Measurements from ENCODE around the gene WHRN.

Gene WHRN

DNA sequence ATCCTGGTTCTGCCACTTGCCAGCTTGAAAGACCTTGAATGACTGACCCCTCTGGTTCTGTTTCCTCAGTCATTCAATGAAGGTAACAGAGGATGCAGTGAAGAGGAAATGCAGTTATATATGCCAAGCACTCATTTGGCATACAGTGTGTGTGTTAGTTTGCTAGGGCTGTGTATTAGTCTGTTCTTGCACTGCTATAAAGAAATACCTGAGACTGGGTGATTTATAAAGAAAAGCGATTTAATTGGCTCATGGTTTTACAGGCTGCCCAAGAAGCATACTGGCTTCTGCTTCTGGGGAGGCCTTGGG lies 8.6 kb upstream of the WHRN start:
- no peak for DNase-seq (ENCODE audit: low read depth, low spot score)

DNA sequence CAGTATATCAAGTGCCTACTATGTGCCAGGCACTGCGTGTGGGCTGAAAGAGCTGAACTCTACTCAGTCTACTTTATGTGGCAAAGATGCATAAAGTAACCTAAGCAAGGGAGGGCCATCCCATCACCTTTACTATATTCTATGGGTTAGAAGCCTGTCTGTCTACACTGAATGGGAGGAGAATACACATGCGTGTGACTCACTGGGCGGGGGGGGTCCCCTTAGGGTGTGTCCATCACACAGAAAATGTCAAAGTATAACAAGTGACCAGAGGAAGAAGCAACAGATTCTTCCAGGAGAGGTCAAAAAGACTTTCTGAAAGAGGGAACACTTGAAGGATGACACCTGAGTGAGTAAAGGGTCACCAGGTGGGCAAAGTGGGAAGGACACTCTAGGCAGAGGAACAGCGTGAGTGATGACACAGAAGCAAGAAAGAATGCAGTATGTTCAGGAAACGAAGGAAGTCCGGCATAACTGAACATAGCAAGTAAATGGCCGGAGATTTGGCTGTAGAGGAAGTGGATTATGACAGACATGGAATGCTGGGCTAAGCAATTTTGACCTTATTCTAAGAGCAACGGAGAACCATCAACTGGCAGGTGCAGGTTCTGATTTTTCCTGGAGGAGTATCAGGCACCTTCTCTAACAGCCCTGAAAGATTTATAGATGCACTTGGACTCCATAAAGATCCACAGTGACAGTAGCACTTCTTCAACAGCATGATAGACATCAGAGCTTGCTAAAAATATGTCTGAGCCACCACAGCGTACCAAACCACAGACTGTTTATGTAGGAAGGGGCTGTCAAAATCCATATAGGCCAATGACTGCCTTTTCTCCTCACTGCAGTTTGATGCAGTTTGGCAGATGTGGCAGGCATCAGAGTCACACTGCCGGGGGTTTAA lies 8.0 kb upstream of the WHRN start:
- DNase-seq (ENCODE audit: low read depth, low spot score), result no peak

DNA sequence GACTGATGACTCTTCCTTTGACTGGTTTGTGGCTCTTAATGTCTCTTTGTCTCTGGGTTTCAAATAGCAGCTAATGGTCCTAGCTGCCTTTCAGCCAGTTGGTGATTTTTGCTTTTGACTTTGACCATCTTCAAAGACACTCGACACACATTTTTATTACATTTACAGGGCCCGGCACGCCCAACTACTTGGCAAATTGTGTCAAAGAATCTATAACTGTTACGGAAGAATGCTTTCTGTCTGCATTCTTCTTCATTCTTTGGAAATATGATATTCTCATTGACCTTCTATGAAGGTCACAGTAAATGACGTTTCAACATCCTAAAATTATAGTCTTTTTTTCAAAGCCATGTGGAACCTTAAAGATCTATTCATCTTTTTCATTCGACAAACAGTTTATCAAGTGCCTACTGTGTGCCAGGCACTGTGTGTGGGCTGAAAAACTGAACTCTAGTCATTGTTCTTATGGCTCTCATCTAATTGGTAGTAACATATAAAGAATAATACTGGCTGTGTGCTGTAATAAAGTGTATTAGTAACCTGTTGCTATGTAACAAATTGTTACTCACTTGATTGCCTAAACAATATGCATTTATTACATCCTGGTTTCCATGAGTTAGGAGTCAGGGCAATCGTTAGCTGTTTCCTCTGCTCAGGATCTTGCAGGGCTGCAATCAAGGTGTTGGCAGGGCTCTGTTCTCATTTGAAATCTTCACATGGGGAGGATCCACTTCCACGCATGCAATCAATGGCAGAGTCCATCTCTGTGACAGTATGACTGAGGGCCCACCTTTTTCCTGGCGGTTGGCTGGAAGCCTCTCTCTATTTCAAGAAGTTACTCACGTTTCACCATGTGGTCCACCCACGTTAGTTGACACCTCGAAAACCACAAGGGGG lies 7.0 kb upstream of the WHRN start:
- no peak for DNase-seq (ENCODE audit: low read depth, low spot score)

DNA sequence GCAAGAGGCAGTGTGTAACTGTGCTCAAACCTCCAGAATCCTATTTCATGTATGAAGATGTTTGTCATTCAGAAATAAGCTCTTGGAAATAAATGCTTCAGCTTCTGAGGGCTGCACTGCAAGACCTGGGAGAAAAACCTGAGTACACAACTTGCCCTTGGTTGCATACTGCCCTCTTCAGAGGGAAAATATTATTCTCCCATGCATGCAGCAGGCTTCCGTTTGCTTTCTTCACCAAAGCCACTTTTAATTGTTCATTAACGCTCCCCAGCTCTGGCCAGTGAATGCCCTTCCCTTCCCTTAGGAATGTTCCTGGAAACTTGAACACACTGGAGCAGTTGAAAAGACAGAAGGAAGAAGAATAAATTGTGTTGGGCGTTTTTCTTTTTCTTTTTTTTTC lies 2.5 kb upstream of the WHRN start:
- no peak for DNase-seq (ENCODE audit: low read depth, low spot score)

DNA sequence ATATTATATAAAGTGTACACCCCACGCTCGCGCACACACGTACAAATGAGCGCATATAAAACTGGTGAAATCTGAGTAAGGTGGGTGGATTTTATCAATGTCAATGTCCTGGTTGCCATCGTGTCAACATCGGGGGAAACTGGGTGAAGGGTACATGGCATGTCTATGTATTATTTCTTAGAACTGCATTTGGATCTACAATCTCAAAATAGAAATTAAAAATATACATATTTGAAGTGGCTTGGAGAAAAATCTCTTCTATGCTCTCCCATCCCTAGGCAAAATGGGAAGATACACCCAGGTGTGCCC lies 763 bp upstream of the WHRN start:
- no peak for DNase-seq (ENCODE audit: low read depth, low spot score)

DNA sequence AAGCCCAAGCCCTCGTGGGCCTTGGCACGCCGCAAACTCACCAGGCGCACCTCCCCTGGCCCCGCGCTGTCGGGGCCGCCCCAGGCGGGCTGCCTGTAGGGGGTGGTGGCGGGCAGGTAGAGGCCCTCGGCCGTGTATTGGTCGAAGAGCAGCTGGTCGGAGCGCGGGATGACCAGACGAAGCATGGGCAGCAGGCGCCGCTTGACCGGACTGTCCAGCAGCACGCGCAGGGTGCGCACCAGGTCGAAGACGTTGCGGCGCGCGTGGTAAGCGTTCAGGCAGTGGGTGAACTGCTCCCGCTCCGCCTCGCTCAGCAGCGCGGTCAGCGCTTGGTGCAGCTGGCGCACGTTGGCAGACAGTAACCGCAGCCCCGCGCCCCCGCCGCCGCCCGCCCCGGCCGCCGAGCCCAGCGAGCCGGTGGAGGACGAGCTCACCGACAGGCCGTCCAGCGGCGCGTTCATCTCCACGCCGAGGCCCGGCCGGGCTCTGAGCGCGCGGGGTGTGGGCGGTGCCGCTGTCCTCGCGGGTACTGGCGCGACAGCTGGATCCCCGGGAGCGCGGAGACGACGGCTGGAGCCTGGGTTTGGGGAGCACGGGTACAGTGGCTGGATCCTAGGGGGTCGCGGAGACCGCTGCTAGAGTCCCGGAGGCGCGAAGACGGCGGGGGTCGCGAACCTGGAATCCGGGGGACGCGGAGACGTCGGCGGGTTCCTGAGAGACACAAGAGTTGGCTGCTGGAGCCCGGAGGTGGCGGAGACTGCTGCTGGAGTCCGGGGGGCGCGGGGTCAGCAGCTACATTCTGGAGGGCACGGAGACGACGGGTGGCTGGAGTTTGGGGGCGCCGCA lies 709 bp downstream of the WHRN start:
- no peak for DNase-seq (ENCODE audit: low read depth, low spot score)

DNA sequence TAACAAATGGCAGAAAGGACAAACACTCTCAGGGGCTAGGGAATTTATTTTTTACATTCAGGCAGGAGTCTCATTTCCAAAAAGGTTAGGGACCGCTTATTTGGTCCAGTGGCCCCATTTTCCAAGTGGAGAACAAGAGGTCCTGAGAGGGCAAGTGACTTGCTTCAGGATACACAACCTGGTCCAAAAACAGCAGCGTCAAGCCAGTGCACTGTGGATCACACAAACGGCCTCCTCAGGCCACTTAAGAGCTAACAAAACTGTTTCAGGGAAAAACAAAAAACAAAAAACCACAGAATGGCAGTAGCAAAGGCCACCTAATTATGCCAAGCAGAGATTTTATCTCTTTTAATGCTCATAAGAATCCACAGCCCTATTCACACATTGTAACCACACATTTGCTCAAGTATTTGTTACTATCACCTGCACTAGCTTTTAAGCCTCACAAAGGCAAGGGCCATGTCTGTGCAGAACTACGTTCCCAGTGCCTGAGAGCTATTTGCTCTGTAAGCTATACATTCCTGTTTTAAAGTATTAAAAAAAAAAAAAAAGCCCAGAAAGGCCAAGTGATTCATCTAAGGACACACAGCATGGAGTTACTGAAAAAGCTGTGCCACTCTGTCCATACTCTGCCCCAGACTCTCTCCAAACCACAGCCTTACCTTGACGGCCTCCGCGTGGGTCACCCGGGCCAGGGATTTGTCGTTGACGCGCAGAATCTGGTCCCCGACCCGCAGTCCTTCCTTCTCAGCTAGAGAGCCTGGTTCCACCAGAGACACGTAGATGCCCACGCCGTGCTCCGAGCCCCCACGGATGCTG lies 1.5 kb downstream of the WHRN start:
- no peak for DNase-seq (ENCODE audit: low read depth, low spot score)

DNA sequence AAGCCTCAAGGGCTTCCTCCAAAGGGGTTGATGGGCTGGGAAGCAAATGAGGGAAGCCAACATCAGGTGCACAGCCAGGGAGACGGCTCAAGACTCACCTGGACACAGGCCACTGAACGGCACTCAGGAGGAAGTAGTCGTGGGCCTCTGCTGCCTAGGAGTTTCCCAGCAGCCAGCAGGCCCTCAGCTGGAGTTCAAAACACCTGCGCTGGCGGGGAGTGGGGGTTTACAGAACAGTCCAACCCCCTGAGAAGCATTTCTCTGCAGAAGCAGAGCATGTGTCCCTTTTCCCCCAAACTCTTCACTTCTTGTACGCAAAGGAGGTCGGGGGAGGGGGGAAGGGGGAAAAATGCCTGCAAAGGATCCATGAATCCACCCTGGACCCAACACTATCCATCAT lies 2.3 kb downstream of the WHRN start:
- DNase-seq (ENCODE audit: low read depth, low spot score), result no peak

DNA sequence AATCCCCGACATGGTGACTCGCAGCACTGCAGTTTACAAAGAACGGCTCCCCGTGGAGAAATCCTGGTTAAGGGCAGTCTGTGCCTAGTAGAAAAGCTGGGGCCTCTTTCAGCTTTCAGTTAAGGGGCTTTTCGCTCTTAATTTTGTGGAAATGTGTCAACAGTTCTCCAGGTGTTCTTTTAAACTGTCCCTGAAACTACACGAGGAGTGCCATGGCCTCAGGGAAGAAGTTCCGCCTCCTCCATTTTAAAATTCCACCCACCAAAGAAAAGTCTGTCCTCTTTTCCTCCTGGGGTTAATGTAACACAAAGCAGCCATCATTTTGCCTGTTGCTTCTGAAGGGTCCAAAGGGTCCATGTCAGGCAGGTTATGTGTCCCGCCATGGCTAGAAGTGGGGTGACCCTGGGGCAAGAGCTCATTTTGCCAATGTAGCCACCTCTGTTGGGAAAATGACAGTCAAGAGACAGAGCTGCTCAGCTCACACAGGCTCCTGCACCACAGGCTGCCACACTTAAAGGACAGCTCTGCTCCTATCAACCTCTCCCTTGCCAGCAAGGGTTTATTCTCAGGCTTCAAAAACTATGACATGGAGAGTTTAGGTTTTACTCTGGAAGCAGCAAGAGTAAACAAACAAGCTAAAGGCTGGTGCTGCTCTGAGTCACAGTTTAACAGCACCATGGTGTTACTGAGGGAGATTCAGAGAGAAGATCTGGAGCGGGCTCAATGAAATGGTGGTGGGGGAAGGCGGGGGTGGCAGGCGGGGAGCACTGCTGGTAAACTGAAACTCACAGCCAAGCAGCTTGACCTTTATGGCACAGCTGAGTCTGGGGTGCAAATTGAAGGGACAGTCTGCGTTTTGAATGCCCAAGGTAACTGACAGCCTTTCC lies 3.2 kb downstream of the WHRN start:
- DNase-seq (ENCODE audit: low read depth, low spot score), result no peak

DNA sequence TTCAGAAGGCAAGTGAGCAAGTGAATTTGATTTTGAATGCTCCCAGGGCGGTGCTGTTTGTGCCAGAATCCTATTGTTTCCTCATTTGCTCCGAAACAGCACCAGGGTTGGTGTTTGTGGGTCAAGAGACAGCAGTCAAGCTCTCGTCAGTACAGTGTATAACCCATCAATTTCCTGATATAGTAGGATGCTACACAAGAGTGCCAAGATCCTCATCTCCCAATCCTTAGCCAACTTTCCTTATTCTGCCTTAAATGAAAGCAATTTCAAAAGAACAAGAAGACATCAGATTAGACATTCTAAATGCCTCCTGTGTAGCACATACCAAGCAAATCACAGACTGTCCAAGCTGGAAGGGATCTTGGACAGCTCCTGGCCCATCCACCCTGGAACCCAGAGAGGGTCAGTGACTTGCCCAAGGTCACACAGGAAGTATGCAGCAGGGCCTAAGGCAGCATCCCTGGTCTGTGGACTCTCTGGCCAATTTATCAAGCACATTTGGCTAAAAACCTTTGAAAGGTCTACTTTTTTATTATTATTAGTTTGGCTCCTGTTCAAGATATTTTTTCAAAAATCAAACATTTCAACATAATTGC lies 4.5 kb downstream of the WHRN start:
- DNase-seq (ENCODE audit: low read depth, low spot score), result no peak

DNA sequence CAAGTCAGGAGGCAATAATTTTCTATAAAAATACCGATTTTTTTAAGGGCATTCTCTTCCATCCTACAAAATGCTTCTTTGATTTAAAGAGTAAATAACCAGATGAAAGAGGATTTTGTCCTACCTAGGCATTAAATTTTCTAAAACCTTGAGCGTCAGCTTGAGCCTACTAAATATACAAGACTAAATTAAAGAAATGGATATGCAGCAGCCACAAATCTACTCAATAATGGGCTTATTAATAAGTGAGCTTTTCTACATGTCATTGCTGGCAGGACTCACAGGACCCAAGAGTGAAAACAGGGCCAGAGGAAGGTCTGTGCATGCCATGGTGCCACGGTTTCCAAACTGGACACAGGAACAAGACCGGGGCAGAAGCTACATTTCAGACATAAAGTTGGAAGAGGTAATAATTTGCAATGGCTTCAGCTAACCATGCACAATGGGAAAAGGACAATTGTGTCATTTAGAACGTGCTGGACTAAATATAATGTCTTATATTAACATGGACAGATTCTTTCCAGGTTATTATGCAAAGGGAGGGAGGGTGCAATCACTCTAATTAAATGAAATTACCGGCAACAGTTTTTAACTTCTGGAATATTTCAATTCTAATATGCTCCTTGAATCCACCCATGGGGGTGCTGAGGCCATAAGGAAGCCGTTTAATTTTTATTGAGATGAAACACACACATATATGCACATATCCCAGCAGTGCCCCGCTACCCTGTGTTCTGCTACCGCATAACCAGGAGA lies 5.2 kb downstream of the WHRN start:
- no peak for DNase-seq (ENCODE audit: low read depth, low spot score)

DNA sequence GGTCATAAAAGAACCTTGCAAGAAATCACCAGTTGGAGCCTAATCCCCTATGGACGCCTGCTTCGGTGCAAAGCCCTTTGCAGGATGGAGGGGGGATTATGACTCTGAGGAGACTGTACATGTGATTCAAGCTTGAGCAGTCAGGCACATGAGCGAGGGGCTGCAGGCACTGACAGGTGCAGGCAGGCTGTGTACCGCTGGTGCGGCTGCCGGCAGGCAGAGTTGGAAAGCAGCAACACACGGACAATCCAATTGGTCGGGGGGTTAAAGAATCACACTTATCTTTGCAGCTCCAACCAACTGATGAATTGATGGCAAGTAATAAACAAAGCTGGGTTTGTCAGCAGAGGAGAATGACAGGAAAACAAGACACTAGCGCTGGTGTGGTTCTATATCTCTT lies 5.7 kb downstream of the WHRN start:
- DNase-seq (ENCODE audit: low read depth, low spot score), result no peak

DNA sequence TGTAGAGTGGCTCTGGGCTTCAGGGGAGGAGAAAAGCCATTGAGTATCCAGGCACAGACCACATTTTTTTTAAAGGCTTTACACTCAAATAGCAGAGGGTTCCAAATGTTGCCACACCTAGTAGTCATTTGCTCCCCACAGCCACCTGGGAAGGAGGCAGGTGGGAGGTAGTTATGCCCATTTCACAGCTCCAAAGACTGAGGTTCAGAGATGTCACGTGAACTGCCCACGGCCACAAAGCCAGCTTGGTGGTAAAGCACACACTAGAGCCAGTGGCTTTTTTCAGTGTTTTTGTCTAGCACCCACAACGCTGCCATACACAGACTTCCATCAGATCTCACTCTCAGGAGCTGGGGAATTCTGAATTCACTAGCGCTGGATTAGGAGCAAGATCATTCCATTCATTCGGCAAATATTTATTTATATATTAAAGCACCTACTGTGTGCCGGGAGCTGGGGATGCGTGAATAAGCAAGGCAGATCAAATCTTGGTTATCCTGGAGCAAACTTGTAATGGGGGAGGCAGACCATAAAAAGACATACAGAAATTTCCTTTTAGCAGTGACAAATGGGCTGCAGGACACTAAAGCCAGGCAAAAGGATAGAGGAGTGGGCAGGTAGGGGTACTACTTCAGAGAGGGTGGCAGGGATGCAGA lies 7.4 kb downstream of the WHRN start:
- no peak for DNase-seq (ENCODE audit: low read depth, low spot score)

DNA sequence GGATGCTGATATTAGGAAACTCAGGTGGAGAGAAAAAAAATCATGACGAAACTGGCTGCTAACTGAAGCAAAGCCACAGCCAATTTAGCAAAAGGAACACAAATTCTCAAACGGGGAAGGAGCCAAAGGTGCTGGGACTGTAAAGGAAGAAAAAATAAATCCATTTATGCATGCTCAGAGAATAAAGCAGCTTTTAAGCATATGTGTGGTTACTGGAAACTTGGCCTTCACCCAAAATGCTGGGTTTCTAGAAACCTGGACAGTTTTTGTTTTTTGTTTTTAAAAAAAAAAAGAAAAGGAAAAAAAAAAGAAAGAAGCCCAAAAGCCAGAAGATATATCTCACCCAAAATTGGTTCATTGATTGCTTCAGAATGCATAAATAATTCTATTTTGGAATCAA lies 8.0 kb downstream of the WHRN start:
- no peak for DNase-seq (ENCODE audit: low read depth, low spot score)

DNA sequence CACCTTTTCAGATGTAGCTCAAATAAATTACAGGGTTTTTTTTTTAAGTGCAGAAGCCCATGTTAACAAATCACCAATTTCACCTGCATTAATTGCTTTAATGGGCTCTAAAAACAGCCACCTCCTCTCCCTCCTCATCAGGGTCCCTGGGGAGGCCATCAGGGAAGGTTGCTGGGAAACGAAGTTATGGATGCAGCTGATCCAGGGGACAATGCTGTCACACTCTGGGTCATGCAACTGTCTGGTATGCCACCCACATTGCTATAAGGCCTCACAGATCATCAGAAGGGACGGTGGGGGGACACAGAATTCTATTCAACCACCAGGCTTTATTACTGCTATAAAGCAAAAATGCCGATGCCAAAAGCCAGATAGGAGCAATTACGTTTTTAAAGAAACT lies 9.3 kb downstream of the WHRN start:
- DNase-seq (ENCODE audit: low read depth, low spot score), result no peak

DNA sequence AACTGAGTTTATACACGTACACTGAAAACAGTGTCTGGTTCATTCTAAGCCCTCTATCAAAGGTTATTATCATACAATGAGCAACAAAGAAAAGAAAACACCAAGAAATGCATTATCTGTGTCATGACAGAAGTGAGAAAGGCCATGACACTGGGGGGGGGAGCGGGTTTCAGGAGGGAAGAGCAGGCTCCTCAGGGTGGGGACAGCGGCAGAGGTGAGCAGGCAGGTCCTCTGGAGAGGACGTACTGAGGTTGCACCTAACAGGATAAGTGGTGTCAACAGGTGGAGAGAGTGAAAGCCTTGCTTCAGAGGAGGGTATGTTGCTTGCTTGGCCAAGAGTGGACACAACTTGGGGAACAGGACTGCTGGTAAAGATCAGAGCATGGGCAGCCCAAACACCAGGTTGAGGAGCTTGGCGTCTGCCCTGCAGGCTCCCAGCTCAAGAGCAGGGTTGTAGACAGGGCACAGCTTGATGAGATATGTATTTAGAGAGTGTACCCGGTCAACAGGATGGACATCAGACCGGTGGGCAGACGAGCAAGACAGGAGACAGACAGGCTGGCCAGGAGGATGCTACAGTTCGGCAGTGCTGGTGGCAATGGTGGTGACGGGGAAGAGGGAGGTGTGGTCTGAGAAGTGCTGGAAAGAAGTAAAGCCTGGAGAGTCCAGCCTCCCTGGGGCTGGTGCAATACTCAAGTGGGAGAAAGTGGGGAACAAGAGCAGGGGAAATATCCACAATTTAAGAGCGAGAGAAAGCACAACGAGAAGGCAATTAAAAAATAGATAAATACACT lies 10.3 kb downstream of the WHRN start:
- no peak for DNase-seq (ENCODE audit: low read depth, low spot score)

DNA sequence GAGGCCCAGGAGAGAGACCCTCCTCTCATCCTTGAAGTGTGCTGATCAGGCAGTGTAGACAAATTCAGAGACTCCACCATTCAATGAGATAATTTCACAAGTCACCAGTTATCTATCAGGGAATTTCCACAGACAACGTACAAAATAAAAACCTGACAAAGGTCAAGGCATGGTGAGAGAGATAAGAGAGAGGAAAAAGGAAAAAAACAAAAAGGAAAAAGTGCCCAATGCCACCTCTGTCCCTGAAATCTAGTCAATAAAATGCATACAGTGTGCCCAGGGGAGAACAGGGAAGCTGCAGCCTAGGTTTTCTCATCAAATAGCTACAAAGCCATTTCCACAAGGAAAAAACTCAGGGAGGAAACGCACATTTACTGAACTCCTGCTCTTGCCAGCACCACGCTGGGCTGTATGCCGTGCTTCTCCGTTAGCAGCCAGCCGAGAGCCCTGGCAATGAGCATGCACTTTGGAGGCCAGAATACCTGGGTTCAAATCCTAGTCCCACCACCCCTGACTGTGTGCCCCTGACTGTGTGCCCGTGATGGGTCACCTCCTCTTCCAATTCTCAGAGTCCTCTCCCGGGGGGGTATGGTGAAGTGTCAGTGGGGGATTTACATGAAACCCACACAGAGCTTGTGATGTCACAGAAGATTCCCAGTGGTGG lies 11.6 kb downstream of the WHRN start:
- no peak for DNase-seq (ENCODE audit: low read depth, low spot score)
